ENCODE measurements around the gene NR6A1.
A peak's percentile ranks its signal among the peaks of the same experiment; 100 is the strongest.

The NR6A1 gene

DNA sequence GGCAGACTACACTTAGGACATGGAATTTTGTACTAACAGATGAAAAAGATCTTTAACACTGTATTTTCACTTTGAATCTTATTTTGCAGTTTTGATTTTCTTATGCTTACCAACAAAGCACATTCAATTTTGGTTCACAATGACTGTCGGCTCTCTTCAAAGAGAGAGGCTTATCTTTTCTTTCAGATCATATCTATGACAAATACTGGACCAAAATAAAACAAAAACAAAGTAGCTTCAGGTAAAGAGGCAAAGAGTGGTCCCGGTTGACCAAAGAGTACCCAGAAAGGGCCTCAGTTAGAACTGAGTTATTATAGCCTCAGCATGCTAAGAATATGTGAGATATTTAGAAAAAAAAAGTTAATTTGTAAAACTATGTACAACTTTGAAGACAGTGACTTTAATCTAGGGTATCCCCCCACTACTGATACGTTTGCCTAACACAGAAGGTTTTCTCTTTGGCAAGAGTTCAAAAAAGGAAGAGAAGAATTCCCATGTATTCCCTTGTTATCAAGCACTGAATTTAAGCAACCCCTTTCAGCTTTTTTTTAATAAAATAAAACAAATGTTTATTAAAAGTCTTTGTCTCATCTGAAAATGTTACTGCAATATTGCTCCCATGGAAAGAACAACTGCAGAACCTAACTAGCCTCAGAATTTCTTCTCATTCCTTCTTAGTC is 50.5 kb downstream of the NR6A1 start:
- DNase-seq, result no peak

GRCh38 chr9:124718928-124719327 is 52.2 kb downstream of the NR6A1 start:
- DNase-seq, result no peak

- no peak for DNase-seq
Observed at GRCh38 chr9:124717597-124717996, 53.5 kb downstream of the NR6A1 start.

- DNase-seq, result no peak
Observed at GRCh38 chr9:124716808-124717207, 54.3 kb downstream of the NR6A1 start.

DNA sequence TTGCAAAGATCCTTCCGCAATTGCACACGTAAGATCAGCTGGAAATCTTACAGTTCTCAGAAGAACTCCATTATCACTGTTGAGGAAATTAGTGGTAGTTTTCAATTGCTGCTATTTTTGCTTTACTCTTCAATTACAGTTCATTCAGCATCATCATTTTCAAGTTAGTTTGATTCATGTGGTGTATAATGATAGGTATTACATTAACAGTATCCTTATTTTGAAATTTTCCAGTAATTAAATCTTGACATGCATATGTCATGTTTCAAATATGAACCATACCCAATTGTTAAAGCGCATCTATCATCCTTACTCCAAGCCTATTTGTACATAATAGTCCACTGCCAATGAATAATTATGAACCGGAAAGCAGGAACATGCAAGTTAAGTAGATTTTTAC is 60.3 kb downstream of the NR6A1 start:
- DNase-seq, result peak; percentile 21

DNA sequence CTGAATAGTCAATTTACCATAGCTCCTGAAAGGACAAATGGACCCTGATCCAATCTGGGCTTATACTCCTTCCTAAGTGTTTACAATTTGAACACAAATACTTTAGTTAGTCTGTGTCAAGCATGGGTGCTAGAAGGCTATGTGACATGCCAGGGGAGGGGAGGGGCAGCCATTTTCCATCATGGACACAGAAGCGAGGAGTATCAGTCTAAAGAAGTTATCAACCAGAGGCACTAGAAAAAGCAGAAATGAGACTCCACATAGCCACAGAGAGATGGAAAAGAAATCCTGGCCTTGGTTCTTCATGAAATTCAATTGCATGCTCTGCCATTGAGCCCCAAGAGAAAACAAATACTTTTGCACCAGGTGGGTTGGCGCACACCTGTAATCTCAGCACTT is 61.8 kb downstream of the NR6A1 start:
- DNase-seq, result no peak

DNA sequence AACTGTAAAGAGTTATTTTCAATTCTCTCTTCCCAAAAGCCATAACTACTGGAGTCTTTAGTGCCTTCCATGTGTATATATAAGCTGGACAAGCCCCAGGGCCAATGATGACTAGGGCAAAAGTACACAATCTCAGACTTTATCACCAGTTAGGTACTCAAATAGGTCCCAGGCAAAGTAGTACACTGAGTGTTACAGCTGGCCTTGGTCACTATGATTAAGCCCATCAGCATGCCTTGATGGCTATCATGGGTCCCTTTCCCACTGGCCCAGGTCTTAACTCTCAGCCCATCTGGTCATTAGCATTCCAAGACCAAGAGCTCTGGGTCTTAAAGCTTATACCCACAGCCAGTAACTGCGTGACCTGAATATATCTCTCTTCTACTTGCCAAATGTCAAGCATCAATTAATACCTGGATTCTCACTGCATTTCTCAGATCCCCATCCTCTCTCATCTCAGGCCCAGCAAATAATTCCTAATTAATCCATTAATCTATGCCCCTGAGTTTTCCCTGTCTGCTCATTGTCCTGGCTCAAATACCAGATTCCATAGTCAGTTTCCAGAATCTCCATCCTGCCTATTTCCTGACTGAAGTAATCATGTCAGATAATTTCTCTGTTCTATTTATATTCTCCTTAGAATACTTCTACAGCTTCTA is 62.3 kb downstream of the NR6A1 start:
- no peak for DNase-seq

DNA sequence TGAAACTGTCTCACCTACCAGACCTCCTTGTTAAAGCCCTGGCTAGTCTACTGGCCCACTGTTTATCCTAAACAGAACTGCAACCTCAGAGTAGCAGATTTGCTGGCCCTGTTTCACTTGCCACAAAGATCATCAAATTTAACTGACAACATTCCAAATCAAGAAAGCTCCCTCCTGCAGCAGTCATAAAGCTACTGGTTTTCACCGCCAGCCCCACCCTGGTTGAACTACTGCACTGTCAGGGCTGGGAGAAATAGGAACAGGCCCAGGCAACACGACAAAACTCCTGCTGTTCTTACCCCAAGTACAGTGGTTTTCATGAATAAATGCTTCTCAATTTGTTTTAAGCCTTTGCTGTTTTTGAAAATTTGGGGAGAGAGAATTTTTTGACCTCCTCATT is 63.0 kb downstream of the NR6A1 start:
- no peak for DNase-seq

GRCh38 chr9:124707666-124708065 is 63.4 kb downstream of the NR6A1 start:
- no peak for DNase-seq

DNA sequence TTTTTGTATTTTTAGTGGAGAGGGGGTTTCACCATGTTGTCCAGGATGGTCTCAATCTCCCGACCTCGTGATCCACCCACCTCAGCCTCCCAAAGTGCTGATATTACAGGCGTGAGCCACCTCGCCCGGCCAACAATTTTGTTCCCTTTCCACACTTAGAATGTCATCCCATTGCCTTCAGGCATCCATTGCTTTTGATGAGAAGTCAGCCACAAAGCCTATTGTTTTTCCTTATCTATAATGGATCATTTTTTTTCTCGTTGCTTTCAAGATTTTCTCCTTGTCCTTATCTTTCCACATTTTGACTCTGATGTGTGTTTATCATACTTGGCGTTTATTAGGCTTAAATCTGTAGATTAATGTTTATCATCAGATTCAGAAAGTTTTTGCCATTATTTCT is 64.4 kb downstream of the NR6A1 start:
- no peak for DNase-seq

DNA sequence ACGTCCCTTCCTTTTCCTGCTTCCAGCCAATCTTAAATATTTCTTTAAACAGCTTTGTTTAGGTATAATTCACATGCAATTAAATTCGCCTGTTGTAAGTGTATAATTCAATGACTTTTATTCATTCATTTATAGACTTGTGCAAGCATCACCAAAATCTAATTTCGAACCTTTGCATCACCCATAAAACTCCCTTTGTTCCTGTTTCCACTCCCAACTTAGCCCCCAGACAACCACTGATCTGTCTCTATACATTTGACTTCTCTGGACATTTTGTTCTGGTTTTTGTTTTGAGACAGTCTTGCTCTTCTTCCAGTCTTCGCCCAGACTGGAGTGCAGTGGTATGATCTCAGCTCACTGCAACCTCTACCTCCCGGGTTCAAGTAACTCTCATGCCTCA is 71.5 kb downstream of the NR6A1 start:
- no peak for DNase-seq

DNA sequence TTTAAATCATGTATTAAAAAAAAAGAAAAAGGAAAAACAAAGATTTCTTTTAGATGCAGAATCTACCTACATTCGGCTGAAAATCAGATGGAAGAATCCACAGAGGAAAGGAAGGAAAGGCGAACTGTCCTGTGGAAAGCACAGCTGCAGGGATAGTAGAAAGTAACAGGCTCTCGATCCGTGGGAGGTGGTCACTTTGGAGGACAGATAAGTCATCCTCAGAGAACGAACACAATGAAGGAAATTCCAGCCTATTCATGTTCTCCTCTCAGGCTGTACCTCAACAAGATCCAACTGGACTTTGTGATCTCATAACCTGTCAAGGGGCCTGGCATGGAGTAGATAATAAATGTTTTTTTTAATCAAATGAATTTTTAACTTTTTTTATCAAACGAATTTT is 72.8 kb downstream of the NR6A1 start:
- DNase-seq, result no peak

DNA sequence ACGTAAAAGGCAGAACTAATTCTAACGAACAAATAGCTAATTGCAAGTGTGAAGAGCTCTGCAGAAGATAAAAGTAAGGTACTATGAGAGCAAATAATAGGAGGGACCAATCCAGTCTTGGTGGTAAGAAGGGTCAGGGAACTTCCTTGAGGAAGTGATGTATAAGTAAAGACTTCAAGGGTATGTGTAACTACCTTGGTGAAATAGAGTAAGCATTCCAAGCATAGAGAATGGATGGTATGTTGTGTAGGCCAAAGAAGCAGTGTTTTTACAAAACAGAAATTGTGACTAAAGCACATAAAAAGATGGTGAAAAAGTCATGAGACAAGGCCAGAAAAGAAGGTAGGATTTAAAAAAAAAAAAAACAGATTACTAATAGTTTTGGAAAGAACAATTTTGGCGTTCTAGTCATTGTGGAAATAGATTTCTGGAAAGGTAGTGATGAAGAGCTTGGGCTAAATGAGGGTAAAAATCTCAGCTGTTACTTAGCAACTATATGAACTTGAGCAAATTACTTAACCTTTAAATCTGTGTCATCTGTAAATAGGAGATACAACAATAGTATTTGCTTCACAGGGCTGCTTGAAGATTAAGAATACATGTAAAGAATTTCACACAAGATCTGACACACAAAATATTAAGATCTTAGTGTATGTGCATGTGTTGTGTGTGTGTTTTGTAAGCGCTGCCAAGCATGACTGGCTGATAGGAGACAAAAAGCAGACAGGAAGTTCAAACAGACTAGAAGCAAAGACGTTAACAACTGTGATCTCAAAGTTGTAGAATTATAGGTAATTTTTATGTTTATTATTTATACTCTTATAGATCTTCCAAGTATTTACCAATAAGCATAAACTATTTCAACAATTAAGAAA is 73.5 kb downstream of the NR6A1 start:
- DNase-seq, result no peak

DNA sequence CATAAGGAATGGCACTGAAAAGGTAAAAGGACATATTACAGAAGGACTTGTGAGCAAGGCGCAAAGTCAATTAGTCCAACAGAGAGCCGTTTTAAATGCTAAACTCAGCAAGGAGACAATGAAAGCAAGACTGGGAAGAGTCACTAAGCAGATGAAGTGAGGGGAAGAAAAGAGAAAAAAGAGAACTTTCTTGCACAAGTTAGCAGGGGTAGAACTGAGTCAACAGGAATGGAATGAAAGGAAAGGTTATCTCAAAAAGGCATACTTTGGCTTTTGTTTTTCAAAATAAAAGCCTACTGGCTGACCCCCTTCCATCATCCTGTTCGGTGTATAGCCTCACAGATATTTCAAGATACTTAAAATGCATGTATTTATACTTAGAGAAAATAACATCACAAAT is 75.0 kb downstream of the NR6A1 start:
- DNase-seq, result no peak

GRCh38 chr9:124695280-124695890 is 75.7 kb downstream of the NR6A1 start:
- DNase-seq, result peak; percentile 6

DNA sequence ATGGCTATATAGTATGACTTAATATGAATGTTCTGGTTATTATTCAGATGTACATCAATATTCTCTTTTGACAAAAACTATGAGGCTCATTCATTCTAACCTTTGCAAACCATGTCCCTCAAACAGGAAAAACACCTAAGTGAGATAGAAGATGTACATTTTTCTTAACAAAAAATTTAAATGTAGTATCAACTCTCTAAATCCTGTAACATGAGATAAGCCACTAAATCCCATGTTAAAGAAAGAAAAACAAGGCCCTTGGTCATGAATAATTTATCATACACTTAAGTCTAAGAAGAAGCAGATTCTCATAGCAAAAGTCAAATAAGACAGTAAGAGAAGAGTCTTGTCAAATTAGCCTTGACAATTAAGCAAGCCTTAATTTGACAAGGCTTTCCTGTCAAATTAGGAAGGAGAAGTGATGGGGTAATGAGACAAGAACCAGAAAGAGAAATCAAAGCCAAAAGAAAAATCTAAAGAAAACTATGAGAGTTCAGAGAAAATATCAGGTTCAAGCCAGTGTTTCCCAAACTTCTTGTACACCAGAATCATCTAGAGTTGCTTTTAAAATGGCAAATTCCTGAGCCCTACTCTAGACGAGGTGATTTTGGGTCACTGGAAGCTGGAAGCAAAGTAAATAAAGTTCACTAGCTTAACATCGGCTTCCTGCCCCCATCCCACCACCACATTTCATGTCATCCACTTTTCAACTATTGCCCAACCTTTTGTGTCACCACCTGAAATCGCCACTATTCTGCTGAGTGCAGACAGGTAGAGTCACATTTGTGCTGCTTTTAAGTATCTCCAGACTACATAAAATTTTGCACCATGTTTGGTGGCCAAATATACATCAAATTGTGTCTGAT is 76.5 kb downstream of the NR6A1 start:
- DNase-seq, result no peak

DNA sequence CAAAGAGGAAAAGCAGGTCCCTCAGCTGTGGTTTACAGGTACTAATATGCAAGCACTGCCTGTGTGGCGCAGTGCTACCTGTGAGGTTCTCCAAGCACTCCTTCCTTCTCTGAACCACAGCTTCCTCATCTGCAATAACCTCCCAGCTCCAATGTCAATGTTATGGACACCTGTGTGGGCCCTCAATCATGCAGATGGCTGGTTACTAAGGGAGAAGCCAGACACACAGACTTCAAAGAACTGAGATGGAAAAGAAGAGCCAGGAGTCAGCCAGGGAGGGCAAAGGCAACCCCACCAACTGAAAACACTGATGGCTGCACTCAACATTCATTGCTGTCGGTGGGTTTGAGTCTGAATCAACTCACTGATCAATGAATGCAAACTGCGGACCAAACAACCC is 77.7 kb downstream of the NR6A1 start:
- DNase-seq, result no peak

GRCh38 chr9:124688238-124688904 is 82.7 kb downstream of the NR6A1 start:
- DNase-seq, result no peak

DNA sequence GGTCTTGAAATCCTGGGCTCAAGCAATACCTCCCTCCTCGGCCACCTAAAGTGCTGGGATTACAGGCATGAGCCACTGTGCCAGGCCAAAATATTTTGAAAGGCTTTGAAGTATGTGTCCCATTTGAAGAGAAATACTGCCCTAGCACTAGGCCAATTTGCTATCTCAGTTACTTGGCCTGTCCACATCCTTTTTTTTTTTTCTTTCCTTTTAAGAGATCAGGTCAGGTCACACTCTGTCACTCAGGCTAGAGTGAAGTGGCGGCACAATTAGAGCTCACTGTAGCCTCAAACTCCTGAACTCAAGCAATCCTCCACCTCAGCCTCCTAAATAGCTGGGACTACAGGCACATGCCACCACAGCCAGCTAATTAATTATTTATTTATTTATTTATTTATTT is 84.2 kb downstream of the NR6A1 start:
- DNase-seq, result no peak

DNA sequence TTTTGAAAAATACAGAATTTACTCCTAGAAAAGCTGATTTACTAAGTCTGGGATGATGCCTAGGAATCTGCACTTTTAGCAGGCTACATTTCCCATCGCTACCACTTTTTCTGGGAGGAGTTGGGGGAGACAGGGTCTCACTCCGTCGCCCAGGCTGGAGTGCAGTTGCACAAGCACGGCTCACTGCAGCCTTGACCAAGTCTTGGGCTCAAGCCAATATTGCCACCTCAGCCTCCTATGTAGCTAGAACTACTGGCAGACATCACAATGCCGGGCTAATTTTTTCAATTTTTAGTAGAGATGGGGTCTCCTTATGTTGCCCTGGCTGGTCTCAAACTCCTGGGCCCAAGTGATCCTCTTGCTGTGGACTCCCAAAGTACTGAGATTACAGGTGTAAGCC is 85.9 kb downstream of the NR6A1 start:
- no peak for DNase-seq

- no peak for DNase-seq
Observed at GRCh38 chr9:124684169-124684568, 86.9 kb downstream of the NR6A1 start.

DNA sequence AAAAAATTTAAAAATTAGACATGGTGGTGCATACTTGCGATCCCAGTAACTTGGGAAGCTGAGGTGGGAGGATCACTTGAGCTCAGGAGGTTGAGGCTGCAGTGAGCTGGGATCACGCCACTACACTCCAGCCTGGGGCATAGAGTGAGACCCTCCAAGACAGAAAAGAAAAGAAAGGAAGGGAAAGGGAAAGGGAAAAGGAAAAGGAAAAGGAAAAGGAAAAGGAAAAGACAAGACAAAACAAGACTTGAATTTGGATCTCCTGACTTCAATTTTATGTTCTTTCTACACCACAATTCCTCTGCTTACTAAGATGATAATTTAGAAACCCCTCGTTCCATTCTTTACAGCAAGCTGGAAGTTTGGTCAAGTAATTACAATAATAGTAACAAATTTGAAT is 88.1 kb downstream of the NR6A1 start:
- no peak for DNase-seq
